Stomach (tissue), 9 donors: ENCODE results near the gene F5. TPM values are rescaled to one million over a fixed set of nuclear protein-coding genes. Genes with fewer than 3 reads are reported as not detected.

Experiments used
- DNase-seq, 2 donors: peaks; one replicate each; pipeline versions ENCODE4 v3.0.0 to v3.0.0-alpha.2; 2013 to 2019
- H3K27ac ChIP-seq, 5 donors: fragments of 200-600 bp in 4 of 5; sonication (generic) in 4 of 5; one replicate each; pipeline ENCODE4 v1.5.1; 2013 to 2019; ENCODE audit warnings: mild to moderate bottlenecking in 1 of 5, moderate library complexity in 1 of 5
- H3K27me3 ChIP-seq, 3 donors: fragments of 200-600 bp; sonication (generic); one replicate each; pipeline ENCODE4 v1.5.1; 2017 to 2019; ENCODE audit warnings: mixed run types in 1 of 3
- H3K36me3 ChIP-seq, 4 donors: fragments of 200-600 bp; sonication (generic); 1 replicate in 3 of 4; 2 replicates in 1 of 4; pipeline ENCODE4 v1.5.1; 2016 to 2019
- H3K4me1 ChIP-seq, 4 donors: fragments of 200-600 bp; sonication (generic); one replicate each; pipeline ENCODE4 v1.5.1; 2016 to 2019
- H3K4me3 ChIP-seq, 4 donors: fragments of 200-600 bp; sonication (generic) in 3 of 4; one replicate each; pipeline ENCODE4 v1.5.1; 2016 to 2019; ENCODE audit warnings: mild to moderate bottlenecking in 1 of 4
- H3K9me3 ChIP-seq, 4 donors: fragments of 200-600 bp; sonication (generic); one replicate each; pipeline ENCODE4 v1.5.1; 2016 to 2019
- EP300 ChIP-seq: sonication (generic); formaldehyde crosslinking; IDR thresholded peaks from one replicate; pipeline ENCODE4 v1.6.1; 2017; ENCODE audit warnings: antibody characterized with exemption
- POLR2A ChIP-seq, 4 donors: fragments of 450-650 bp; IDR thresholded peaks; one replicate each; pipeline ENCODE4 v1.6.1; 2016; ENCODE audit warnings: antibody characterized with exemption in 4 of 4, control low read depth in 2 of 4, mild to moderate bottlenecking in 1 of 4, moderate library complexity in 1 of 4
- POLR2AphosphoS5 ChIP-seq, 3 donors: sonication (generic); formaldehyde crosslinking; IDR thresholded peaks; one replicate each; pipeline ENCODE4 v1.6.1; 2016; ENCODE audit warnings: antibody characterized with exemption in 3 of 3
- WGBS, 5 donors: extraction: QIAGEN DNeasy Blood & Tissue Kit in 3 of 5; methylation state at CpG; one replicate each; pipeline versions ENCODE4 v1.1.5 to v1.1.7; 2013 to 2018; 5-methylcytosine and 5-hydroxymethylcytosine counted together
- intact Hi-C: fragments of 100-400 bp; cut with DNase I; formaldehyde crosslinking; loops from one replicate; pipeline ENCODE4 v1.15.1; 2023; ENCODE audit warnings: low total_unique reads
- polyA plus RNA-seq, 3 donors: library from polyadenylated mRNA; stranded (reverse); fragments of 200-250 nt; gene quantifications; one replicate each; pipeline ENCODE4 v1.2.3, GENCODE V29; 2013
- total RNA-seq, 5 donors: library from RNA; depleted of rRNA; stranded (reverse); fragments of >200 nt; gene quantifications; one replicate each; pipeline versions ENCODE4 v1.1.0 to v1.2.3, GENCODE V29; 2014 to 2016
- TF ChIP-seq, protein P1 (sequence below), 7 experiments: fragments of 450-650 bp in 4 of 7; fragments of 200-600 bp in 3 of 7; sonication (generic) in 3 of 7; IDR thresholded peaks; one replicate each; pipeline ENCODE4 v1.5.1; 2016 to 2019; ENCODE audit warnings: antibody characterized with exemption in 7 of 7, control low read depth in 2 of 7, mild to moderate bottlenecking in 1 of 7
- donor health status: healthy with polysubstance abuse.
- donor health status: Bipolar disorder and iron deficiency.
- donor health status: healthy.

The F5 gene
- total and polyA plus RNA-seq, 8 donors = 0.06 to 4.8 (median 1.0) TPM; not detected in 2

DNA sequence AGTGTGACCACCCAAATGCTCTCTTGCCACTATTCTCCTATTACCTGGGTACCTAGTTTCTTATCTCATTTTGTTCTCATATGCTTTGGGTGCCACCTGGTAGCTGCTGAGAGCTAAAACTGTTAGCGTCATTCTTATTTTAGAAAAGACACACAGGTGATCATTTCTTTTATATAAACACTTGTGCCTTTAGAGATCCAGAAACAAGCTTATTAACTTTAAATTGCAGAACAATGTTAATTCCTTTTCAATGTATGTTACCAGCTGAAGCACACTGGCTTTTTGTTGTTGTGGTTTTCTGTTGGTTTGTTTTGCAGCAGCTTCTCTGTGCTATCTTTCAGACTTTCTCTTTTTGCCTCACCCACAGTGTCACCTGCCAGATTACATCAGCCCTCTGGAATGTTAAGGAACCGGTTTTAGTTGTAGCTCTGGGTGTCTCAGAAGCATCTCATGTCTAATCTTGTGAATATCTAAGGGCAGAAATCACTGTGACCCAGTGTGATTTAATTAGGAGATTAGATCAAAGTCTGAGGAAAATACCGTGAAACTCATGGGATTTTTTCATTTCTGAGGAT is 57.1 kb downstream of the F5 start:
- Histone ChIP-seq H3K9me3 (no peaks in the 10 kb centered on the region), H3K4me3 (no peak overlapping the region), H3K4me1 (peaks cover 10 to 31% (median 14%) of the 10 kb centered on the region in 4 donors), H3K27ac (peak overlapping the region in 4 of 5 donors; percentile 41 to 73 (median 57)), H3K27me3 (no peaks in the 10 kb centered on the region), H3K36me3 (no peaks in the 10 kb centered on the region)
- intact Hi-C loops = no loop called here
- TF ChIP-seq POLR2A (IDR thresholded peaks at IDR 0.05) = no peak
- no peak for TF ChIP-seq EP300
- TF ChIP-seq POLR2AphosphoS5 (IDR thresholded peaks at IDR 0.05) = peak in 1 of 3 donors; percentile 31
- TF ChIP-seq, protein P1, sequence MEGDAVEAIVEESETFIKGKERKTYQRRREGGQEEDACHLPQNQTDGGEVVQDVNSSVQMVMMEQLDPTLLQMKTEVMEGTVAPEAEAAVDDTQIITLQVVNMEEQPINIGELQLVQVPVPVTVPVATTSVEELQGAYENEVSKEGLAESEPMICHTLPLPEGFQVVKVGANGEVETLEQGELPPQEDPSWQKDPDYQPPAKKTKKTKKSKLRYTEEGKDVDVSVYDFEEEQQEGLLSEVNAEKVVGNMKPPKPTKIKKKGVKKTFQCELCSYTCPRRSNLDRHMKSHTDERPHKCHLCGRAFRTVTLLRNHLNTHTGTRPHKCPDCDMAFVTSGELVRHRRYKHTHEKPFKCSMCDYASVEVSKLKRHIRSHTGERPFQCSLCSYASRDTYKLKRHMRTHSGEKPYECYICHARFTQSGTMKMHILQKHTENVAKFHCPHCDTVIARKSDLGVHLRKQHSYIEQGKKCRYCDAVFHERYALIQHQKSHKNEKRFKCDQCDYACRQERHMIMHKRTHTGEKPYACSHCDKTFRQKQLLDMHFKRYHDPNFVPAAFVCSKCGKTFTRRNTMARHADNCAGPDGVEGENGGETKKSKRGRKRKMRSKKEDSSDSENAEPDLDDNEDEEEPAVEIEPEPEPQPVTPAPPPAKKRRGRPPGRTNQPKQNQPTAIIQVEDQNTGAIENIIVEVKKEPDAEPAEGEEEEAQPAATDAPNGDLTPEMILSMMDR (IDR thresholded peaks at IDR 0.05) = peak in 1 of 7 experiments; percentile 14
- peak; percentile 75 to 87 for DNase-seq
- 14 to 35% (median 17%) methylated on average over 3 of the region's 3 CpGs for WGBS, 5 donors

DNA sequence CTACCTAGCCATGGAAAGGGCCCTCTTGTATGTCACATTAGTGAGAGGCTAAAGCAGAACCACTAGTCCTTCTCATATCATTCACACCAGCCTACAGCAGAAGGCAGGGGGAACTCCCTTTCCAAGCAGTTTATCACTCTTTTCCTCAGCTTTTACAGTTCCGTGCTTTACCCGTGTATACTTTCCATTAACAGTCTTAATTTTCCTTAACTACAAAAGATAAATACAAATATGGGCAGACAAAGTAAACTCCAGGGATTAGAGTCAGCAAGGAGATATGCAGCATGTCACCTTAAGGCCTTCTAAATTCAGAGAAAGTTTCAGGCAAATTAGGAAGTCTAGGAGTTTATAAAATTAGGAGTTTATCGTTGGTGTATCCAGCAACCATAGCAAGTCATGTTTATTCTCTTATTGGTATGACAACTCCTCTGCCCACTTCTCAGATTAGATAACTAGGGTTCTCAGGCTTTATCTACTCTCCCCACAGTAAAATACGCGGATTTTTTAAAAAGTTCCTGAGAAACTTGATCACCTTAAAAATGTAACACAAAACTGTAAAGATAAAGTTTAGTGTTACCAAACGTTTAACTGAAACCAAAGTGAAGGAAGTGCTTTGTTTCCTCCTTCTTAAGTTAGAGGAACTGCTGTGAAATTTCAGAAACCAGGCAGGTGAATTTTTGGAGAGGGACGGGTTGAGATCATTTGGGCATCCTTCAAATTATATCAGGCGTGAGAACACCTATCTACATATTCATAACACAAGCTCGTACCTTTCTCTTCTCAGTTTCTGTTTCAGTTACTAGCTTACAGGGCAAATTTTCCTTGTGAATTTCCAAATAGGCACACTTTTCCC is 57.8 kb downstream of the F5 start:
- DNase-seq = peak in 1 of 2 donors; percentile 26
- Histone ChIP-seq H3K36me3 (no peaks in the 10 kb centered on the region), H3K27ac (peak overlapping the region in 4 of 5 donors; percentile 41 to 73 (median 57)), H3K4me1 (peaks cover 10 to 31% (median 14%) of the 10 kb centered on the region in 4 donors), H3K27me3 (no peaks in the 10 kb centered on the region), H3K4me3 (no peak overlapping the region), H3K9me3 (no peaks in the 10 kb centered on the region)
- intact Hi-C loops = no loop called here
- no peak for TF ChIP-seq POLR2AphosphoS5 (IDR thresholded peaks at IDR 0.05)
- TF ChIP-seq, protein P1 (IDR thresholded peaks at IDR 0.05) = no peak
- TF ChIP-seq POLR2A (IDR thresholded peaks at IDR 0.05) = no peak
- TF ChIP-seq EP300 = no peak
- 18 to 40% (median 30%) methylated on average over 9 of the region's 9 CpGs for whole genome bisulfite sequencing, 5 donors

DNA sequence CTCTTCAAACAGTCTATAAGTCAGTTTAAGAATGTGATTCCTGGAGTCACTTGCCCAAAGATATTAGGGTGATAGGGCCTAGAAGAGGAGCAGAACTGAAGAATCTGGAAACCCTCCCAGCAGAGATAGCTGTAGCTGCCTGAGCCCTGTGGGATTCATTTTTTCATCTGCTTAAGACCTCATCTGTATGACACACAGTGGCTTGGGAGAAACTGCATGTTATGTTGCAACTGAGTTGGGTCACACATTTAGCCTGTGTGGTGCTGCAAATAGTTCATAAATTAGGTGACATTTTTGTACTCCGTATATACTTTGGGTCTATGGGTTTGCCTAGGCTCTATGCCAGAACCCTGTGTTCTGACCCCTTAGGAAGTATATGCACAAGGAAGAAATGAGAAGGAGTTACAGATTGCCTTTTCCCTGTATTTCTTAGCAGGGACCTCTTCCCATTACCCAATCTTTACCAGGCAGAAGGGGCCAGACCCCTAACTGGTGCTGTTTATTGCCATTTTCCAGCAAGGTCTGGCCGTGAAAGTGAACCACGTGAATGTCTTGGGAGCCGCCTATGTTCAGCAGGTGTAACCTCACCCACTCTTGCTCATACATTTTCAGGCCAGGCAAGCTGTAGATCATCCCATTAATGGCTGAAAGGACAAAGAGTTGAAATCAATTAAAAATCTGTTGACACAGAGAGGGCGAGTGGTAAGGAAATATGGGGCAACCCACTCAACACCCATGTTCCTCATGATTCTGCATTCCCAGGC is 58.6 kb downstream of the F5 start:
- H3K4me3 ChIP-seq = no peak overlapping the region
- no peaks in the 10 kb centered on the region for H3K9me3 ChIP-seq
- 56 to 74% (median 73%) methylated on average over 5 of the region's 5 CpGs for WGBS, 5 donors
- intact Hi-C loops = no loop called here
- TF ChIP-seq POLR2AphosphoS5 (IDR thresholded peaks at IDR 0.05) (no peak), POLR2A (IDR thresholded peaks at IDR 0.05) (no peak), EP300 (no peak)
- TF ChIP-seq, protein P1 (IDR thresholded peaks at IDR 0.05) = no peak
- H3K27ac ChIP-seq = peak overlapping the region in 2 of 5 donors; percentile 69 to 73
- no peaks in the 10 kb centered on the region for H3K36me3 ChIP-seq
- H3K27me3 ChIP-seq = no peaks in the 10 kb centered on the region
- H3K4me1 ChIP-seq = peaks cover 10 to 31% (median 14%) of the 10 kb centered on the region in 4 donors
- DNase-seq = peak in 1 of 2 donors; percentile 16

DNA sequence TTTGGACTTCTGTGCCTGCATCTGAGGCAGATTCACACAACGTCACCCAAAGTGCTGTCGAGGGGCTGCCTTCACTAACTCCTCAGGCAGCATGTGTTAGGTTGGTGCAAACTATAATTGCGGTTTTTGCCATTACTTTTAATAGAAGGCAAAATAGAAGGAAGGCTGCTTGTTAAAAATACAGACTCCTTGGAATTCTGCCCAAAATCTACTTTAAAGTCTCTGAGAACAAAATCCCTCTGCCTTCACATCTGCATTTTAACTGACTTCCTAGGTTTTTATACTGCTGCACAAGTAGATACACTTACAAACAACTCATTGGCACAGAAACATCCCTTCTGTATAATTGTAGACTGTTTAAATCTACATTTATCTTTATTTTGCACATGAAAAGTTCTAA is 59.3 kb downstream of the F5 start:
- 77 to 87% (median 84%) methylated on average over 3 of the region's 3 CpGs for WGBS, 5 donors
- peaks cover 10 to 31% (median 14%) of the 10 kb centered on the region in 4 donors for H3K4me1 ChIP-seq
- no peaks in the 10 kb centered on the region for H3K27me3 ChIP-seq
- intact Hi-C loops = no loop called here
- H3K9me3 ChIP-seq = no peaks in the 10 kb centered on the region
- no peak for DNase-seq
- no peak overlapping the region for H3K4me3 ChIP-seq
- no peaks in the 10 kb centered on the region for H3K36me3 ChIP-seq
- no peak for TF ChIP-seq EP300
- no peak for TF ChIP-seq POLR2A (IDR thresholded peaks at IDR 0.05)
- no peak for TF ChIP-seq POLR2AphosphoS5 (IDR thresholded peaks at IDR 0.05)
- TF ChIP-seq, protein P1 (IDR thresholded peaks at IDR 0.05) = no peak
- H3K27ac ChIP-seq = peak overlapping the region in 1 of 5 donors; percentile 16
